Ovary (tissue), 9 donors: ENCODE data around the gene ZNF778. TPM values are rescaled to one million over a fixed set of nuclear protein-coding genes. Genes with fewer than 3 reads are reported as not detected.

ENCODE experiments used
- DNase-seq, 5 donors: peaks; one replicate each; pipeline ENCODE4 v3.0.0-alpha.2; 2019 to 2020
- H3K27ac ChIP-seq, 2 donors: fragments of 200-600 bp; one replicate each; pipeline versions ENCODE4 v1.5.1 to v1.8.0; 2019 to 2022
- H3K27me3 ChIP-seq: fragments of 200-600 bp; one replicate; pipeline ENCODE4 v1.8.0; 2022
- H3K36me3 ChIP-seq: fragments of 200-600 bp; sonication (generic); one replicate; pipeline ENCODE4 v1.5.1; 2019
- H3K4me1 ChIP-seq: one replicate; pipeline ENCODE4 v1.8.1; 2013; ENCODE audit warnings: mild to moderate bottlenecking, moderate library complexity; ENCODE audit not compliant: insufficient read depth
- H3K4me3 ChIP-seq: fragments of 200-600 bp; sonication (generic); one replicate; pipeline ENCODE4 v1.5.1; 2017
- H3K9me3 ChIP-seq, 2 donors: fragments of 200-600 bp in 1 of 2; sonication (generic) in 1 of 2; one replicate each; pipeline versions ENCODE4 v1.5.1 to v1.8.1; 2013 to 2019; ENCODE audit warnings: mild to moderate bottlenecking in 1 of 2, moderate library complexity in 1 of 2
- EP300 ChIP-seq: sonication (generic); formaldehyde crosslinking; IDR thresholded peaks from one replicate; pipeline ENCODE4 v1.6.1; 2017; ENCODE audit warnings: antibody characterized with exemption
- POLR2A ChIP-seq: fragments of 450-650 bp; IDR thresholded peaks from one replicate; pipeline ENCODE4 v1.6.1; 2017; ENCODE audit warnings: antibody characterized with exemption, mild to moderate bottlenecking, moderate library complexity
- WGBS, 3 donors: extraction: QIAGEN DNeasy Blood & Tissue Kit in 1 of 3; methylation state at CpG; one replicate each; pipeline versions ENCODE4 v1.1.5 to v1.1.7; 2013 to 2017; 5-methylcytosine and 5-hydroxymethylcytosine counted together
- intact Hi-C, 4 donors: fragments of 100-400 bp; cut with DNase I; formaldehyde crosslinking; loops; one replicate each; pipeline versions ENCODE4 v1.11.0 to v1.15.1; 2022 to 2023
- polyA plus RNA-seq, 2 donors: library from polyadenylated mRNA; stranded (reverse); fragments of 200-250 nt in 1 of 2; fragments of 350-450 nt in 1 of 2; fragmentation: Illumina TruSeq in 1 of 2; extraction: RNeasy Lipid Tissue Mini Kit (QIAGEN cat#74804) in 1 of 2; gene quantifications; one replicate each; pipeline ENCODE4 v1.2.3, GENCODE V29; 2013 to 2014
- total RNA-seq, 7 donors: library from RNA; depleted of rRNA in 2 of 7; stranded (reverse); fragments of >200 nt in 2 of 7; fragmentation: NEBNext Ultra II Directional in 3 of 7; extraction: Animal tissue kit (Norgen Biotek cat#: 25700) in 3 of 7; gene quantifications; one replicate each; pipeline versions ENCODE4 v1.1.0 to v1.2.4, GENCODE V29; 2016 to 2023
- TF ChIP-seq, protein P1 (sequence below), 3 donors: fragments of 450-650 bp in 2 of 3; fragments of 200-600 bp in 1 of 3; IDR thresholded peaks; one replicate each; pipeline versions ENCODE4 v1.5.1 to v1.8.0; 2016 to 2022; ENCODE audit warnings: antibody characterized with exemption in 3 of 3, mild to moderate bottlenecking in 1 of 3
- donor health status: DM: no; HTN: no; CAD: no; lungs with moderate emphysema.
- donor health status: DM: no; HTN: no; CAD: no.
- donor health status: Bipolar disorder and iron deficiency.
- donor health status: DM: yes; HTN: yes; CAD: no.
- donor health status: DM: no; HTN: no; CAD: no.
- donor health status: DM: yes; HTN: yes; CAD: no.

The ZNF778 gene
- total and polyA plus RNA-seq, 9 donors: 1.8 to 71.9 (median 8.3) TPM

- TF ChIP-seq EP300 (no peak), POLR2A (no peak)
- TF ChIP-seq, protein P1, sequence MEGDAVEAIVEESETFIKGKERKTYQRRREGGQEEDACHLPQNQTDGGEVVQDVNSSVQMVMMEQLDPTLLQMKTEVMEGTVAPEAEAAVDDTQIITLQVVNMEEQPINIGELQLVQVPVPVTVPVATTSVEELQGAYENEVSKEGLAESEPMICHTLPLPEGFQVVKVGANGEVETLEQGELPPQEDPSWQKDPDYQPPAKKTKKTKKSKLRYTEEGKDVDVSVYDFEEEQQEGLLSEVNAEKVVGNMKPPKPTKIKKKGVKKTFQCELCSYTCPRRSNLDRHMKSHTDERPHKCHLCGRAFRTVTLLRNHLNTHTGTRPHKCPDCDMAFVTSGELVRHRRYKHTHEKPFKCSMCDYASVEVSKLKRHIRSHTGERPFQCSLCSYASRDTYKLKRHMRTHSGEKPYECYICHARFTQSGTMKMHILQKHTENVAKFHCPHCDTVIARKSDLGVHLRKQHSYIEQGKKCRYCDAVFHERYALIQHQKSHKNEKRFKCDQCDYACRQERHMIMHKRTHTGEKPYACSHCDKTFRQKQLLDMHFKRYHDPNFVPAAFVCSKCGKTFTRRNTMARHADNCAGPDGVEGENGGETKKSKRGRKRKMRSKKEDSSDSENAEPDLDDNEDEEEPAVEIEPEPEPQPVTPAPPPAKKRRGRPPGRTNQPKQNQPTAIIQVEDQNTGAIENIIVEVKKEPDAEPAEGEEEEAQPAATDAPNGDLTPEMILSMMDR (IDR thresholded peaks at IDR 0.05): no peak
- Histone ChIP-seq H3K27me3 (no peaks in the 10 kb centered on the region), H3K27ac (no peak within 1 kb of the TSS), H3K36me3 (no peaks in the 10 kb centered on the region), H3K4me3 (peak within 1 kb of the TSS; percentile 28), H3K4me1 (peaks cover 3% of the 10 kb centered on the region), H3K9me3 (no peaks in the 10 kb centered on the region)
- 9 to 14% (median 9%) methylated on average over 28 of the region's 28 CpGs for WGBS, 3 donors
- DNase-seq: peak in 1 of 5 donors; percentile 48
- intact Hi-C loops: no loop called here
Observed at GRCh38 chr16:89200124-89200849, 17.2 kb upstream of the ZNF778 start, which contains the start of gene SLC22A31. TSS of gene SLC22A31 (minus strand) at chr16:89200537. CDS start at chr16:89200501, 36 bp downstream.

DNA sequence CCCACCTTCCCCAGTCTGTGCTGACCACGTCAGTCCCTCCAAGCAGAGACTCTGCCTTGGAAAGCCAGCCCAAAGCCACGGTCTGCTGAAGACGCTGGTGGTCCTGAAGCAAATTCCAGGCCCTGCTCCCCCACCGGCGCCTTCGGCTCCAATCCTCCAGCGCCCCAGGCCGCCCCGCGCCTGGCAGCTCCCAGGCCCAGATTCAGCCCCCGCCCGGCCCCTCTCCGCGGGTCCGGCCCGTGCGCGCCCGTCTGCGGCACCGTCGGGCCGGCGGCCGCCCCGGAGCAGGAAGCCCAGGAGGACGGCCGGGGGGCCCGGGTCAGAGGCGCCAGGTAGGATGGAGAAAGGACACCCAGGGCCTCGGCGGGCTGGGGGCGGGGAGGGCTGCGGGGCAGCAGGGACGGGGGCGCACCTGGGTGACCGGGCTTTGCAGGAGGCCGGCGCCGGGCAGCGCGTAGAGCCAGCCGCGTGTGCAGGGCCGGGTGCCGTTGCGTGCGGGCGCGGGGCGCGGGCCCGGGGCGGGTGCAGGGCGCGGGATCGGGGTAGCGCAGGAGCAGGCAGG lies 16.6 kb upstream of the ZNF778 start:
- Histone ChIP-seq H3K27me3 (no peaks in the 10 kb centered on the region), H3K9me3 (no peaks in the 10 kb centered on the region), H3K4me3 (peak overlapping the region; percentile 28), H3K27ac (no peak overlapping the region), H3K36me3 (no peaks in the 10 kb centered on the region), H3K4me1 (peaks cover 3% of the 10 kb centered on the region)
- TF ChIP-seq, protein P1 (IDR thresholded peaks at IDR 0.05): no peak
- no peak for TF ChIP-seq EP300
- TF ChIP-seq POLR2A: no peak
- 1 to 3% (median 2%) methylated on average over 48 to 58 of the region's 58 CpGs for WGBS, 3 donors
- DNase-seq: peak in 2 of 5 donors; percentile 41 to 49
- intact Hi-C loops: no loop called here

GRCh38 chr16:89201439-89202377 lies 15.8 kb upstream of the ZNF778 start:
- Histone ChIP-seq H3K4me1 (peaks cover 3% of the 10 kb centered on the region), H3K9me3 (no peaks in the 10 kb centered on the region), H3K27ac (no peak overlapping the region), H3K4me3 (peak overlapping the region; percentile 28), H3K36me3 (no peaks in the 10 kb centered on the region), H3K27me3 (no peaks in the 10 kb centered on the region)
- TF ChIP-seq EP300 (no peak), POLR2A (no peak)
- TF ChIP-seq, protein P1 (IDR thresholded peaks at IDR 0.05): no peak
- intact Hi-C loops: no loop called here
- peak; percentile 79 to 93 (median 90) for DNase-seq
- 1 to 3% (median 1%) methylated on average over 28 to 111 of the region's 111 CpGs for WGBS, 3 donors
